Prostate gland (tissue), 1 donor: ENCODE measurements around the gene EBNA1BP2.

Source experiments
- POLR2A ChIP-seq: fragments of 450-650 bp; IDR thresholded peaks from one replicate; pipeline ENCODE4 v1.6.1; 2016; ENCODE audit warnings: antibody characterized with exemption, mild to moderate bottlenecking
- POLR2AphosphoS5 ChIP-seq: sonication (generic); formaldehyde crosslinking; IDR thresholded peaks from one replicate; pipeline ENCODE4 v1.6.1; 2017; ENCODE audit warnings: antibody characterized with exemption

DNA sequence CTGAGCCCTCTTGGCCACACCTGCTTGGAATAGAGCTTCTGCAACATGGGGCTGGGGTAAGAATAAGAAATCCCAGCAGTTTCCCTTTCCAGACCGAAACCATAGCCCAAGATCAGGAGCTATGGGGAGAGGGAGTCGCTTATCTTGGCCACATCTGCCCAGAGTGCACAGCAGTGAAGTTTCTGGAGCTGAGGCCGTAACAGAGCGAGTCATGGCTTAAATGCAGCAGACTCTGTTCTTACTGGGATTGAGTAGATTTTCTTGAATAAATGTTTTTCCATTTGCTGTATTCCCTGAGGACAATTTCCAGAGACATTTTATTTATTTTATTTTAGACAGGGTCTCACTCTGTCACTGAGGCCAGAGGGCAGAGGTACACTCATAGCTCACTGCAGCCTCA is 33.6 kb upstream of the EBNA1BP2 start:
- TF ChIP-seq POLR2AphosphoS5 (no peak), POLR2A (no peak)
